UCSD-AML1 (cell line): ENCODE data around the gene FAM20A.
"Not testable (repeated sequence)": the region's sequence is repeated elsewhere in the genome, so short reads cannot be mapped to it uniquely, and the experiment has no call there.

Experiments
- DNase-seq: peaks from one replicate; lab custom pipeline; 2025; ENCODE audit not compliant: unreplicated experiment; lab: John Stamatoyannopoulos, UW

The FAM20A gene

DNA sequence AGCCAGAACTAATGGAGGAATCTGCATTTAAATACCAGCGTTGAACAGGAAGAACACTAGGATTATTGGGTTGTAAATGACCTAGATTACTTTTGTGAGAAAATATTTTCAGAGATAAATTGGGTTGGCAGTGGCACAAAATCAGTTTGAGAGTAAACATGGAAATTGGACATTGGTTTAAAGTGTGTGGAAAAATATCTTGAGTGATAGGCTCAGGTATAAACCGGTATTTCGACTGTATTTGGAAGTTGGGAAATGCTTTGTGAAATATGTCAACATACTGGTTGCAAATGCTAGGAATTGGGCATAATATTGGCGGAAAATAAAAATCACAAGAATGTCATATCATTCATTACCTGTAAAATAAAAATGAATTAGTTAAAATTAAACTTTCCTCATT, 73.9 kb downstream of the FAM20A start:
- DNase-seq = no peak

GRCh38 chr17:68526548-68526947, 74.6 kb downstream of the FAM20A start:
- DNase-seq = no peak

GRCh38 chr17:68522266-68522665, 78.9 kb downstream of the FAM20A start:
- DNase-seq = no peak

- no peak for DNase-seq
Observed at GRCh38 chr17:68519911-68520310, 81.3 kb downstream of the FAM20A start.

DNA sequence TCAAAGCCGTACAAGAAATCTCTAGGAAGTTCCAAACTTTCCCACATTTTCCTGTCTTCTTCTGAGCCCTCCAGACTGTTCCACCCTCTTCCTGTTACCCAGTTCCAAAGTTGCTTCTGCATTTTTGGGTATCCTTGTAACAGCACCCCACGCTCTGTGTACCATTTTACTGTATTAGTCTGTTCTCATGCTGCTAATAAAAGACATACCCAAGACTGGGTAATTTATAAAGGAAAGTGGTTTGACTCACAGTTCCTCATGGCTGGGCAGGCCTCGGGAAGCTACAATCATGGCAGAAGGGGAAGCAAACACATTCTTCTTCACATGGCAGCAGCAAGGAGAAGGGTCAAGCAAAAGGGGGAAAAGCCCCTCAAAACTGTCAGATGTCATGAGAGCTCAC, 82.1 kb downstream of the FAM20A start:
- not testable (repeated sequence) for DNase-seq

GRCh38 chr17:68518063-68518815, 82.9 kb downstream of the FAM20A start:
- no peak for DNase-seq

DNA sequence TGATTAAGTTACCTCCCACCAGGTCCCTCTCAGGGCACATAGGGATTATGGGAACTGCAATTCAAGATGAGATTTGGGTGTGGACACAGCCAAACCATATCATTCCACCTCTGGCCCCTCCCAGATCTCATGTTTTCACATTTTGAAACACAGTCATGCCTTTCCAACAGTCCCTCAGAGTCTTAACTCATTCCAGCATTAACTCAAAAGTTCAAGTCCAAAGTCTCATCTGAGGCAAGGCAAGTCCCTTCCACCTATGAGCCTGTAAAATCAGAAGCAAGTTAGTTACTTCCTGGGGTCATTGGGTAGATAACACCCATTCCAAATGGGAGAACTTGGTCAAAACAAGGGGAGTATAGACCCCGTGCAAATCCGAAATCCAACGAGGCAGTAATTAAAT, 83.6 kb downstream of the FAM20A start:
- not testable (repeated sequence) for DNase-seq

DNA sequence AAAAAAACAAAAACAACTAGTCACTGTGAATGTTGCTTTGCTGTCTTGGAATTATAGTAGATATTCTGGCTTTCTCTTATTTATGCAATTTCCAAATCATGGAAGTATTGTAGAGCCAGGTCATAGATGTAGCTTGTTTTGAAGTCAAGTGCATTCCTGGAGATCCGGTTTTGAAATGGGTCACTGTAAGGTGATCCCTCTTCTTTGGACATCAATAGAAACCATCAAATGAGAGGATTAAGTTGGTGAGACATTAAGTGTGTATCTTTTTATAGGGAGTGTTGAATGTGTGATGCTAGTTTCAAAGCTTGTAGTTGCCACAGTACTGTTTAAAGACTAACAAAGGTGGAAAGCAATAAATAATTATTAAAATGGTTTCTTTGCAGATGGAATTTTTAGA, 84.4 kb downstream of the FAM20A start:
- no peak for DNase-seq

DNA sequence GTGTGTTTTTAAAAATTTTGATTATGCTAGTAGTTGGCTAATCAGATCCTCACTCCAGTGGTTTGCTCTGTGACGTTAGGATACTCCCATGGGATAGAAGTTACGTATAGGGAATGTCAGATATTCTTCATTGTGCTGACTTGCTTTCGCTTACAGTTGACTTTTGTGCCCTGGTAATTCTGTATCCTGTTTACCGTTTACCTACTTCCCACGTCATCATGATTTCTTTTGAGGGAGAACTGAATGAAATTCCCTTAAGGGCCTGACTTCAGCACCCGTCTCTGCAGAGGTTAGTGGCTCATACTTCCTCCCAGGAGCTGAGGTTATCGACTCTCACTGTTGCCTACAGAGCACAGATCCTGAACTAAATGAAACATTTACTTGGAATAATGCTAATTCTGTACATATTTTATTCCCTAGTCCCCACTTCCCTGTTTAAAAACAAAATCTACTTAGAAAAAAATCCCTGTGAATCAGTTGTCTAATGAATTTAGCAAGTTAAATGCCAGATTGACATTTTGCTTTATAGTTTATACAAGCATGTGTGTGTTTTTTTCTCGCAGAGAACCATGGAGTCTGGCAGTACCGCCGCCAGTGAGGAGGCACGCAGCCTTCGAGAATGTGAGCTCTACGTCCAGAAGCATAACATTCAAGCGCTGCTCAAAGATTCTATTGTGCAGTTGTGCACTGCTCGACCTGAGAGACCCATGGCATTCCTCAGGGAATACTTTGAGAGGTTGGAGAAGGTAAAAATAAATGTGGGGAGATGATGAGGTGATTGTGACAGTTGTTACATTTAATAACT, 86.1 kb downstream of the FAM20A start:
- no peak for DNase-seq

DNA sequence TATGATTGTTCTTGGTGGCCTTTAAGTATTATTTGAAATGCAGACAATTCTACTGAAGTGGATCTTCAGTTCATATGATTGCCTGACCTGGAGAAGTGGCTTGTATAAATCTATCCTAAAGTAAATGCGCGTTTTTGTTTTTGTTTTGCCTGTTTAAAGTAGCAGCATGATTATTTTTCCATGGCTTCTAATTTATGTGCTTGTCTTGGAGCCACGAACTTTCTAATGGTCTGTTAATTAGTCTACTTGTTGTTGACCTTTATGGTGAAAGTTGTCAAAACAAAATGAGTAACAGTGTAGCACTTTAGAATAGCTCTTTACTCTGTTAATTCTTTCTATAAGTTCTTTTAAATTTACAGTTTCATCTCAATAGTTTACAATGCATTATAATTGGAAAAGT, 87.2 kb downstream of the FAM20A start:
- DNase-seq = no peak

- DNase-seq = peak; percentile 49
Observed at GRCh38 chr17:68512960-68513474, 88.2 kb downstream of the FAM20A start.

DNA sequence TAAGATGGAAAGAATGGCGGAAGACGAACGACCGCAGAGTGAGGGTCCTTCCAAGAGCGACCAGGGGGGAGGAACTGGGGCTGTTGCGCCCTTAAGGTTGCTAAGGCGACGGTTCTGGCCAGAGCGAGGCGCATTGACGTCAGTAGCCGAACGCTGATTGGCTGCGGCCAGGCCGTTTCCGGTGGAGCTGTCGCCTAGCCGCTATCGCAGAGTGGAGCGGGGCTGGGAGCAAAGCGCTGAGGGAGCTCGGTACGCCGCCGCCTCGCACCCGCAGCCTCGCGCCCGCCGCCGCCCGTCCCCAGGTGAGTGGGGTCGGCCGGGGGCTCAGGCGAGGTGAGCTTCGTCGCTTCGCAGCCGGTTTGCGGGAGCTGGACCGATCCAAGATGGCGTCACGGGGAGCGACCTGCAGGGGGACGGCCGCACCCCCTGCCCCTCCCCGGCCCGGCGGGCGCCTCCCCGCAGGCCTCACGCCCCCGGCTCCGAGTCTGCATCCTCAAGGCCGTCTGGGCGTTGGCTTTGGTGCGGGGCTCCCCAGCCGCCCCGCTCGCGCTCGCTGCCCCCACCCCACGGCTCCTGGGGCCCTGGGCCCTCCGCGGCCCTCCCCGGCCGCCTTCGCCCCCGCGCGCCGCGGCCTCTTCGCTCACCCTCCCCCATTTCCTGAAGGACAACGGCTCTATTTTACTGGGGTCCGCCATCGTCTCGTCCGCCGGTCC, 88.8 kb downstream of the FAM20A start, which contains the start of gene PRKAR1A:
Gene PRKAR1A, plus strand, starts transcription at position 184 of the 713 bp plus-strand sequence. CDS start 2,970 bp downstream, outside the sequence.
- DNase-seq = peak; percentile 91

- peak; percentile 73 for DNase-seq
Observed at GRCh38 chr17:68511671-68512246, 89.4 kb downstream of the FAM20A start.

- no peak for DNase-seq
Observed at GRCh38 chr17:68511254-68511670, 89.9 kb downstream of the FAM20A start.

GRCh38 chr17:68509141-68510057, 91.8 kb downstream of the FAM20A start:
- DNase-seq = peak; percentile 67

GRCh38 chr17:68507576-68507975, 93.6 kb downstream of the FAM20A start:
- DNase-seq = no peak

DNA sequence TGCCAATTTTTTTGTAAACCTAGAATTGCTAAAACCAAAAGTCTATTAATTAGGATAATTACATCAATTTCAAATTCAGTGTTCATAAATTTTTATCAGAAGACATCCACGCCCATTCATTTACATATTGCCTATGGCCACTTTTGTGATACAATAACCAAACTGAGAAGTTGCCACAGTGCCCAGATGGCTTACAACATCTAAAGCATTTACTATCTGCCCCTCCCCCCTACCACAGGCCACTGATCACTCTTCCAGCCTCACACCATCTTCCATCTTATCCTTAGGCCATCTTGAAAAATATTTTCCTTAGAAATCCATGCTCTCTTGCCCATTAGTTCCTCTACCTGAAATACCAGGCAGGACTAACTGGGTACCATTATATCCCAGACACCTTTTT, 95.2 kb downstream of the FAM20A start:
- DNase-seq = no peak

DNA sequence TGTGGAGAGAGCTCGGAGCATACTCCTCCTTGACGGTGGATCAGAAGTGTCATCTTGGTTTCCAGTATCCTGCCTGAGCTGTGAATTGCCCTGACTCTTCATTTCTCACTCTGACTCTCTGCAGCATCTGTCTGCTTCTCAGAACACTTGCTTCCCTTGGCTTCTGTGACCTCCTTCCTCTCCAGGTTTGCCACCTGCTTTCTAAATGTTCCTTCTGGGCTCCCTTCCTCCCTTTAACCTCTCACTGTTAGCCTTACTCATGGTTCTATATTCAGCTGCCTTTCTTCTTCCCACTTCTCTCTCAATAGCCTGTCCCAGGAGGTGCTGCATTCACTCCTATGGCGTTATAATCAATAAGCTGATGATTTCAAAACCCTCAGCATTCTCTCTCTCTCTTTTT, 100.1 kb downstream of the FAM20A start:
- no peak for DNase-seq

- DNase-seq = no peak
Observed at GRCh38 chr17:68499587-68499986, 101.6 kb downstream of the FAM20A start.
